ENCODE results near the gene PKNOX2.

Gene PKNOX2

GRCh38 chr11:125416981-125417935, 252.7 kb downstream of the PKNOX2 start:
- Mint-ChIP-seq H3K27ac (no peak overlapping the region), H3K27me3 (peaks cover 12% of the 10 kb centered on the region), H3K4me1 (ENCODE audit: low read depth) (no peaks in the 10 kb centered on the region), H3K36me3 (ENCODE audit: low read depth) (no peaks in the 10 kb centered on the region), H3K9me3 (no peaks in the 10 kb centered on the region), H3K4me3 (no peak overlapping the region)

- Mint-ChIP-seq H3K27me3 (peaks cover 4% of the 10 kb centered on the region), H3K4me1 (ENCODE audit: low read depth) (no peaks in the 10 kb centered on the region)
Observed at GRCh38 chr11:125418396-125418795, 253.8 kb downstream of the PKNOX2 start.

GRCh38 chr11:125422681-125423080, 258.1 kb downstream of the PKNOX2 start:
- Mint-ChIP-seq H3K36me3 (ENCODE audit: low read depth) (no peaks in the 10 kb centered on the region), H3K27me3 (peaks cover 4% of the 10 kb centered on the region), H3K27ac (no peak overlapping the region), H3K4me1 (ENCODE audit: low read depth) (no peaks in the 10 kb centered on the region), H3K4me3 (no peak overlapping the region), H3K9me3 (no peaks in the 10 kb centered on the region)

More at GRCh38 chr11:125418396-125418795, 253.8 kb downstream of the PKNOX2 start:
- no peak overlapping the region for H3K4me3 Mint-ChIP-seq
- H3K9me3 Mint-ChIP-seq: no peaks in the 10 kb centered on the region
- H3K36me3 Mint-ChIP-seq (ENCODE audit: low read depth): no peaks in the 10 kb centered on the region
- no peak overlapping the region for H3K27ac Mint-ChIP-seq

GRCh38 chr11:125423247-125423849, 258.8 kb downstream of the PKNOX2 start:
- no peaks in the 10 kb centered on the region for H3K9me3 Mint-ChIP-seq
- H3K27ac Mint-ChIP-seq: no peak overlapping the region
- H3K36me3 Mint-ChIP-seq (ENCODE audit: low read depth): no peaks in the 10 kb centered on the region
- H3K27me3 Mint-ChIP-seq: peaks cover 9% of the 10 kb centered on the region
- H3K4me3 Mint-ChIP-seq: no peak overlapping the region
- H3K4me1 Mint-ChIP-seq (ENCODE audit: low read depth): no peaks in the 10 kb centered on the region

GRCh38 chr11:125425601-125426000, 261.1 kb downstream of the PKNOX2 start:
- Mint-ChIP-seq H3K27ac (no peak overlapping the region), H3K4me3 (no peak overlapping the region), H3K9me3 (no peaks in the 10 kb centered on the region), H3K27me3 (peaks cover 9% of the 10 kb centered on the region), H3K36me3 (ENCODE audit: low read depth) (no peaks in the 10 kb centered on the region), H3K4me1 (ENCODE audit: low read depth) (no peaks in the 10 kb centered on the region)

GRCh38 chr11:125426818-125427528, 262.4 kb downstream of the PKNOX2 start:
- H3K27me3 Mint-ChIP-seq: peaks cover 4% of the 10 kb centered on the region

GRCh38 chr11:125428486-125429173, 264.1 kb downstream of the PKNOX2 start:
- Mint-ChIP-seq H3K27me3 (peaks cover 12% of the 10 kb centered on the region), H3K4me1 (ENCODE audit: low read depth) (no peaks in the 10 kb centered on the region), H3K36me3 (ENCODE audit: low read depth) (no peaks in the 10 kb centered on the region), H3K4me3 (no peak overlapping the region), H3K9me3 (no peaks in the 10 kb centered on the region), H3K27ac (no peak overlapping the region)

More at GRCh38 chr11:125426818-125427528, 262.4 kb downstream of the PKNOX2 start:
- H3K4me1 Mint-ChIP-seq (ENCODE audit: low read depth): no peaks in the 10 kb centered on the region
- no peaks in the 10 kb centered on the region for H3K9me3 Mint-ChIP-seq
- H3K4me3 Mint-ChIP-seq: no peak overlapping the region
- H3K36me3 Mint-ChIP-seq (ENCODE audit: low read depth): no peaks in the 10 kb centered on the region
- H3K27ac Mint-ChIP-seq: no peak overlapping the region

- no peaks in the 10 kb centered on the region for H3K9me3 Mint-ChIP-seq
- H3K36me3 Mint-ChIP-seq (ENCODE audit: low read depth): no peaks in the 10 kb centered on the region
- no peak overlapping the region for H3K27ac Mint-ChIP-seq
Observed at GRCh38 chr11:125429174-125429707, 264.7 kb downstream of the PKNOX2 start.

GRCh38 chr11:125429807-125430678, 265.5 kb downstream of the PKNOX2 start:
- peaks cover 14% of the 10 kb centered on the region for H3K27me3 Mint-ChIP-seq
- no peak overlapping the region for H3K27ac Mint-ChIP-seq
- H3K4me3 Mint-ChIP-seq: no peak overlapping the region
- no peaks in the 10 kb centered on the region for H3K9me3 Mint-ChIP-seq
- no peaks in the 10 kb centered on the region for H3K4me1 Mint-ChIP-seq (ENCODE audit: low read depth)
- no peaks in the 10 kb centered on the region for H3K36me3 Mint-ChIP-seq (ENCODE audit: low read depth)

More at GRCh38 chr11:125429174-125429707, 264.7 kb downstream of the PKNOX2 start:
- H3K4me3 Mint-ChIP-seq: no peak overlapping the region
- no peaks in the 10 kb centered on the region for H3K4me1 Mint-ChIP-seq (ENCODE audit: low read depth)
- peaks cover 14% of the 10 kb centered on the region for H3K27me3 Mint-ChIP-seq

GRCh38 chr11:125431009-125431408, 266.5 kb downstream of the PKNOX2 start:
- H3K36me3 Mint-ChIP-seq (ENCODE audit: low read depth): no peaks in the 10 kb centered on the region
- no peak overlapping the region for H3K4me3 Mint-ChIP-seq

GRCh38 chr11:125431481-125431880, 266.9 kb downstream of the PKNOX2 start:
- Mint-ChIP-seq H3K9me3 (no peaks in the 10 kb centered on the region), H3K27me3 (peaks cover 14% of the 10 kb centered on the region), H3K4me3 (no peak overlapping the region), H3K27ac (no peak overlapping the region), H3K4me1 (ENCODE audit: low read depth) (no peaks in the 10 kb centered on the region), H3K36me3 (ENCODE audit: low read depth) (no peaks in the 10 kb centered on the region)

More at GRCh38 chr11:125431009-125431408, 266.5 kb downstream of the PKNOX2 start:
- Mint-ChIP-seq H3K9me3 (no peaks in the 10 kb centered on the region), H3K4me1 (ENCODE audit: low read depth) (no peaks in the 10 kb centered on the region), H3K27me3 (peaks cover 14% of the 10 kb centered on the region), H3K27ac (no peak overlapping the region)

- no peak overlapping the region for H3K27ac Mint-ChIP-seq
- no peaks in the 10 kb centered on the region for H3K36me3 Mint-ChIP-seq (ENCODE audit: low read depth)
- H3K27me3 Mint-ChIP-seq: peaks cover 17% of the 10 kb centered on the region
Observed at GRCh38 chr11:125433454-125434121, 269.0 kb downstream of the PKNOX2 start.

More at GRCh38 chr11:125433454-125434121, 269.0 kb downstream of the PKNOX2 start:
- Mint-ChIP-seq H3K4me1 (ENCODE audit: low read depth) (no peaks in the 10 kb centered on the region), H3K4me3 (no peak overlapping the region), H3K9me3 (no peaks in the 10 kb centered on the region)
